OCI-LY1 (cell line): ENCODE data around the gene METTL25.

Experiments
- H2AFZ ChIP-seq: fragments of 200-600 bp; sonication (generic), shearing (Covaris generic); 2 replicates; pipeline ENCODE4 v1.6.0; 2014; ENCODE audit warnings: antibody characterized with exemption, mild to moderate bottlenecking, low read length
- H3F3A ChIP-seq: fragments of 200-600 bp; sonication (generic), shearing (Covaris generic); 2 replicates; pipeline ENCODE4 v1.6.0; 2014; ENCODE audit warnings: mild to moderate bottlenecking, antibody characterized with exemption, low read length, moderate library complexity; ENCODE audit not compliant: insufficient read depth
- H3K27ac ChIP-seq: fragments of 200-600 bp; sonication (generic); 2 replicates; pipeline ENCODE4 v1.5.1; 2014; ENCODE audit warnings: low read length, mixed run types, mild to moderate bottlenecking, low read depth; ENCODE audit not compliant: poor library complexity, severe bottlenecking
- H3K27me3 ChIP-seq: fragments of 200-600 bp; sonication (generic); 2 replicates; pipeline ENCODE4 v1.6.0; 2014; ENCODE audit warnings: antibody characterized with exemption, mild to moderate bottlenecking, low read length, moderate library complexity; ENCODE audit not compliant: insufficient read depth
- H3K36me3 ChIP-seq: fragments of 200-600 bp; sonication (generic); 2 replicates; pipeline ENCODE4 v1.6.1; 2014; ENCODE audit warnings: mild to moderate bottlenecking, antibody characterized with exemption, low read length, moderate library complexity, mixed read lengths; ENCODE audit not compliant: insufficient read depth
- H3K4me1 ChIP-seq: fragments of 200-600 bp; sonication (generic); 2 replicates; pipeline ENCODE4 v1.5.1; 2014; ENCODE audit warnings: mild to moderate bottlenecking, low read length, moderate library complexity; ENCODE audit not compliant: insufficient read depth, severe bottlenecking
- H3K4me2 ChIP-seq: fragments of 200-600 bp; sonication (generic), shearing (Covaris generic); 2 replicates; pipeline ENCODE4 v1.6.1; 2014; ENCODE audit warnings: low read length
- H3K4me3 ChIP-seq: fragments of 200-600 bp; sonication (generic); 2 replicates; pipeline ENCODE4 v1.5.1; 2014; ENCODE audit warnings: low read length, low read depth, mild to moderate bottlenecking, mixed read lengths; ENCODE audit not compliant: poor library complexity, severe bottlenecking
- H3K79me2 ChIP-seq: fragments of 200-600 bp; shearing (Covaris generic); 2 replicates; pipeline ENCODE4 v1.6.1; 2016; ENCODE audit warnings: mixed run types, low read length, mixed read lengths; ENCODE audit not compliant: insufficient read depth
- H3K9ac ChIP-seq: fragments of 200-600 bp; sonication (generic), shearing (Covaris generic); 2 replicates; pipeline ENCODE4 v1.6.1; 2014; ENCODE audit warnings: mild to moderate bottlenecking, low read length, mixed read lengths
- H3K9me2 ChIP-seq: fragments of 200-600 bp; sonication (generic), shearing (Covaris generic); 2 replicates; pipeline ENCODE4 v1.6.1; 2014; ENCODE audit warnings: low read depth, mild to moderate bottlenecking, low read length, mixed read lengths
- H3K9me3 ChIP-seq: fragments of 200-600 bp; shearing (Covaris generic); 2 replicates; pipeline ENCODE4 v1.6.1; 2014; ENCODE audit warnings: low read length, mixed read lengths
- H4K20me1 ChIP-seq: fragments of 200-600 bp; sonication (generic), shearing (Covaris generic); 2 replicates; pipeline ENCODE4 v1.6.0; 2016; ENCODE audit warnings: mild to moderate bottlenecking, low read length; ENCODE audit not compliant: insufficient read depth
- EZH2 ChIP-seq: fragments of 200-600 bp; sonication (generic), shearing (Covaris generic); IDR thresholded peaks from 2 replicates; pipeline ENCODE4 v1.8.0; 2017; ENCODE audit warnings: borderline replicate concordance, mixed run types, mild to moderate bottlenecking, antibody characterized with exemption, low read length, moderate library complexity, mixed read lengths
- TF ChIP-seq, protein P1 (sequence below): fragments of 200-600 bp; sonication (generic), shearing (Covaris generic); IDR thresholded peaks from 2 replicates; pipeline ENCODE4 v1.5.1; 2017; ENCODE audit warnings: mild to moderate bottlenecking, antibody characterized with exemption, low read length, moderate library complexity, mixed read lengths

METTL25 gene

DNA sequence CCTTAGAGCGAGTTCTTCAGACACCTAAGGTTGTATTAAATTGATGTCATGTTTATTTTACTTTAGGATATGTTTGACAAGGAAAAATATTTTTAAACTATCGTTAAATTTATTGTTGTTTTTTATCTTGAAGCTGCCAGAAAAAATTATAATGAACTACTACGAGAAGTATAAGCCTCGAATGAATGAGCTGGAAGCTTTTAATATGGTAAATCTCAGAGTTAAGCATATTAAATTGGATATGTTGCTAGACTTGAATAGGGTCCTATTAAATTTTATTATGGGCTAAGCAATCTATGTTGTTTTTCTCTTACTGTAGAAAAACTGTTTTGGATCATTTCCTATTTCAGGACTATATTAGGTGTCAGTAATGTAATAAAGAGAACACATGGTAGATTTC lies 118.2 kb downstream of the METTL25 start:
- Histone ChIP-seq H3K79me2 (no peaks in the 10 kb centered on the region), H3K27ac (no peak overlapping the region), H3K27me3 (no peaks in the 10 kb centered on the region), H3K4me1 (no peaks in the 10 kb centered on the region), H4K20me1 (no peaks in the 10 kb centered on the region), H3K4me3 (no peak overlapping the region), H3K36me3 (no peaks in the 10 kb centered on the region), H3K9me3 (no peaks in the 10 kb centered on the region), H3K9me2 (no peaks in the 10 kb centered on the region), H3F3A (no peaks in the 10 kb centered on the region), H3K4me2 (no peak overlapping the region), H3K9ac (no peak overlapping the region), H2AFZ (no peak overlapping the region)
- TF ChIP-seq, protein P1, sequence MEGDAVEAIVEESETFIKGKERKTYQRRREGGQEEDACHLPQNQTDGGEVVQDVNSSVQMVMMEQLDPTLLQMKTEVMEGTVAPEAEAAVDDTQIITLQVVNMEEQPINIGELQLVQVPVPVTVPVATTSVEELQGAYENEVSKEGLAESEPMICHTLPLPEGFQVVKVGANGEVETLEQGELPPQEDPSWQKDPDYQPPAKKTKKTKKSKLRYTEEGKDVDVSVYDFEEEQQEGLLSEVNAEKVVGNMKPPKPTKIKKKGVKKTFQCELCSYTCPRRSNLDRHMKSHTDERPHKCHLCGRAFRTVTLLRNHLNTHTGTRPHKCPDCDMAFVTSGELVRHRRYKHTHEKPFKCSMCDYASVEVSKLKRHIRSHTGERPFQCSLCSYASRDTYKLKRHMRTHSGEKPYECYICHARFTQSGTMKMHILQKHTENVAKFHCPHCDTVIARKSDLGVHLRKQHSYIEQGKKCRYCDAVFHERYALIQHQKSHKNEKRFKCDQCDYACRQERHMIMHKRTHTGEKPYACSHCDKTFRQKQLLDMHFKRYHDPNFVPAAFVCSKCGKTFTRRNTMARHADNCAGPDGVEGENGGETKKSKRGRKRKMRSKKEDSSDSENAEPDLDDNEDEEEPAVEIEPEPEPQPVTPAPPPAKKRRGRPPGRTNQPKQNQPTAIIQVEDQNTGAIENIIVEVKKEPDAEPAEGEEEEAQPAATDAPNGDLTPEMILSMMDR, result no peak
- TF ChIP-seq EZH2, result no peak

DNA sequence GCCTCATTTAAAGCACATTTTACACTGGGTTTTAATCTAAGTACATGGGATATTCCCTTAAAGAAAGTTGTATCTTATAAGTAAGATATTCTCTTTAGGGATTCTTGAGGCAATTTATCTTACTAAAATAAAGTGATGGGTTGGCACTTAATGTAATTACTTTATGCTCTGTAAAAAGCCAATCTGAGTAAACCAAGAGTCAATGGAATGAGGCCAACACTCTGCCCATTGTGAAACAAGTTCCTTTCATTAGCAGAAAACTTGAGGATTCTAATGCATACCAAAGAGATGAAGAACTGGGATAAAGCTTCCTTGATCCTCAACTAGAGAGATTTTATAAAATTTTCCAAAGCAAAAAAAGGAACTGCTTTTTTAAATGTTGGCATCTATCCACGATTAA lies 121.2 kb downstream of the METTL25 start:
- no peaks in the 10 kb centered on the region for H3K9me3 ChIP-seq
- H3K9ac ChIP-seq, result no peak overlapping the region
- no peaks in the 10 kb centered on the region for H4K20me1 ChIP-seq
- H3K27me3 ChIP-seq, result no peaks in the 10 kb centered on the region
- no peak overlapping the region for H2AFZ ChIP-seq
- H3F3A ChIP-seq, result no peaks in the 10 kb centered on the region
- H3K79me2 ChIP-seq, result no peaks in the 10 kb centered on the region
- TF ChIP-seq EZH2, result no peak
- TF ChIP-seq, protein P1, result no peak
- no peak overlapping the region for H3K4me3 ChIP-seq
- H3K36me3 ChIP-seq, result no peaks in the 10 kb centered on the region
- no peak overlapping the region for H3K27ac ChIP-seq
- no peaks in the 10 kb centered on the region for H3K9me2 ChIP-seq
- H3K4me2 ChIP-seq, result no peak overlapping the region
- no peaks in the 10 kb centered on the region for H3K4me1 ChIP-seq

DNA sequence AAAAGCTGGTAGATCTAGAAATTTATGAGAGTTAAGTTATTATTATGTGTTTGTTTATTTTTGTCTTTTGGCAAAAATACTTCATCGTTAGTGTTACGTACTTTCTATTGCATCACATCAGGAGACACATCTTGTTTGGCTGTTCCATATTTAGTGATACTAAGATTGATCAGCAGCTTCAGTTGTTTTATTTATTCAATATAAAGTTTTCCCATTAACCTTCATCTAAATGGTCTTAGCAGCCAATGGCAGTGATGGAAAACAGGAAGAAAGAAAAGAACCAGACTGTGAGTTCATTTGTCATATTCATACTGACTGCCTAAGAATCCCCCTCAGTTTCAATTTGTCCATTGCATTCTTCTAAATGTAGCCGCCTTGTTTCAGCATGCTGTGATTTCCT lies 122.3 kb downstream of the METTL25 start:
- TF ChIP-seq EZH2, result no peak
- TF ChIP-seq, protein P1, result no peak
- H4K20me1 ChIP-seq, result no peaks in the 10 kb centered on the region
- no peaks in the 10 kb centered on the region for H3K36me3 ChIP-seq
- H3K9me3 ChIP-seq, result no peaks in the 10 kb centered on the region
- H3K9ac ChIP-seq, result no peak overlapping the region
- no peaks in the 10 kb centered on the region for H3K79me2 ChIP-seq
- H3K4me1 ChIP-seq, result no peaks in the 10 kb centered on the region
- no peak overlapping the region for H2AFZ ChIP-seq
- no peaks in the 10 kb centered on the region for H3K27me3 ChIP-seq
- no peak overlapping the region for H3K4me3 ChIP-seq
- H3K9me2 ChIP-seq, result no peaks in the 10 kb centered on the region
- H3K27ac ChIP-seq, result no peak overlapping the region
- no peaks in the 10 kb centered on the region for H3F3A ChIP-seq
- H3K4me2 ChIP-seq, result no peak overlapping the region
